Ectodermal cell (in vitro differentiated cells): ENCODE data around the gene TEF.
"Not testable (repeated sequence)": the region's sequence is repeated elsewhere in the genome, so short reads cannot be mapped to it uniquely, and the experiment has no call there.

Experiments used
- H3K27ac ChIP-seq: 2 replicates; pipeline ENCODE4 v1.7.0; 2013; ENCODE audit warnings: mild to moderate bottlenecking, low read depth, low read length; ENCODE audit not compliant: insufficient read depth, poor library complexity, severe bottlenecking
- H3K27me3 ChIP-seq: 2 replicates; pipeline ENCODE4 v1.7.0; 2013; ENCODE audit warnings: mild to moderate bottlenecking, low read length; ENCODE audit not compliant: insufficient read depth, control insufficient read depth, poor library complexity, severe bottlenecking
- H3K36me3 ChIP-seq: one replicate; pipeline ENCODE4 v1.7.0; 2013; ENCODE audit warnings: low read length; ENCODE audit not compliant: control insufficient read depth, insufficient read depth
- H3K4me1 ChIP-seq: one replicate; pipeline ENCODE4 v1.7.0; 2013; ENCODE audit warnings: low read length; ENCODE audit not compliant: control insufficient read depth, insufficient read depth
- H3K4me3 ChIP-seq: 2 replicates; pipeline ENCODE4 v1.7.0; 2013; ENCODE audit warnings: low read depth, low read length, control low read depth; ENCODE audit not compliant: insufficient read depth
- H3K9me3 ChIP-seq: 2 replicates; pipeline ENCODE4 v1.7.0; 2013; ENCODE audit warnings: mild to moderate bottlenecking, low read length, moderate library complexity; ENCODE audit not compliant: control insufficient read depth
- WGBS, 2 experiments: methylation state at CpG; one replicate each; pipeline ENCODE4 v1.1.7; 2013; ENCODE audit warnings: missing lambda C conversion rate in 2 of 2; 5-methylcytosine and 5-hydroxymethylcytosine counted together

TEF gene

DNA sequence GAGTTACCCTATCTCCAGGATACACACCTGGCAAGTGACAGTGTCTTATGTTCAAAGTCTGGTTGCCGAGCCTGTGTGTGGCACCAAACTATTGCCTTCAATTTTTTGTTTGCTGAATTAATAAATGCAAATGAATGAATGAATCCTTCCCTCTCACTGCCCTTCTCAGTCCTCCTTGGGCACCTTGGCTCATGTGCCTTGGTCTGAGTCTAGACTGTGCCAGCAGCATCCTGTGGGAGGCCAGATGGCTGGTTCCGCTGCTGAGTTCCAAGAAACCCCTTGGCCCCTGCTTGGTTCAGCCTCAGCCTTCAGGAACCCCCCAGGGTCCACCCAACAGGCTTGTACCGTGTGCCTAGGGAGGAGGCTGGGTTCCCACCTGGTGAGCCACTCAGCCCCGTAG, 33.8 kb downstream of the TEF start:
- Histone ChIP-seq H3K4me3 (no peak overlapping the region), H3K4me1 (peaks cover 11% of the 10 kb centered on the region), H3K27me3 (no peaks in the 10 kb centered on the region), H3K9me3 (no peaks in the 10 kb centered on the region), H3K27ac (no peak overlapping the region), H3K36me3 (no peaks in the 10 kb centered on the region)
- WGBS, 2 experiments, result 90 to 95% methylated on average over 4 of the region's 4 CpGs

DNA sequence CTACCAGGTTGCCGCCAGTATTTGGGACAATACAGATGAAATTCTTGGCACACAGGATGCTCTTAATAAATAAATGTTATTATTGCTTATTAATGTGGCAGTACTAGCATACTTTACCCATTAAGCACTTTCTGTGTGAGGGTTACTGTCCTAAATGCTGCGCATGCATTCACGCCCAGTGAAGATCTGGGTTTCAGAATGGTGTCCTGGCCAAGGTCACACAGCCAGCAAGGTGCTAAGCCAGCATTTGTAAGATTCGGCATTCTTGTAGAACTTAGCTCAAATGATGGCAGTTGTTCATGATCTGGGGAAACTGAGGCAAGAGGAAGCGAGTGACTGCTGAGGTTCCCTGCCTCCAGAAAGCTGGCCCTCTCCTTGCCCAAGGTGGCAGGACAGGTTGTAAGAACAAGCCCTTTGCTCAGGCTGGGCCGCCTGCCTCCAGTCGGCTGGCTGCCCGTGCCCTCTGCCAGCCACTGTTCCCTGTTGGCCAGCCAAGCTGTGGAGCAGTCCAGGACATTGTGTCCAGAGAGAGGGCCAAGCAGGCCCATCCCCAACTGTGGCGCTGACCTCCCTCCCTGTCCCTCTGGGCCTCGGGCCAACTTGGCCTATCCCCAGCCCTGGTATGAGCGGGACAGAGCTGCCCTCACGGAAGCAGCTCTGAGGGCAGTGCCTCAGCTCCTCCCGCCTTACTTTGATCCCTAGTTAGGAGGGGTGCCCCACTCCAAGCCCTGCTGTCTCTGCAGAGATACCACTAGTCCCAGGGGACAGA, 36.1 kb downstream of the TEF start:
- 92% methylated on average over 13 of the region's 13 CpGs for WGBS, 2 experiments
- Histone ChIP-seq H3K36me3 (no peaks in the 10 kb centered on the region), H3K4me3 (no peak overlapping the region), H3K27ac (no peak overlapping the region), H3K9me3 (no peaks in the 10 kb centered on the region), H3K27me3 (no peaks in the 10 kb centered on the region), H3K4me1 (peaks cover 8% of the 10 kb centered on the region)

DNA sequence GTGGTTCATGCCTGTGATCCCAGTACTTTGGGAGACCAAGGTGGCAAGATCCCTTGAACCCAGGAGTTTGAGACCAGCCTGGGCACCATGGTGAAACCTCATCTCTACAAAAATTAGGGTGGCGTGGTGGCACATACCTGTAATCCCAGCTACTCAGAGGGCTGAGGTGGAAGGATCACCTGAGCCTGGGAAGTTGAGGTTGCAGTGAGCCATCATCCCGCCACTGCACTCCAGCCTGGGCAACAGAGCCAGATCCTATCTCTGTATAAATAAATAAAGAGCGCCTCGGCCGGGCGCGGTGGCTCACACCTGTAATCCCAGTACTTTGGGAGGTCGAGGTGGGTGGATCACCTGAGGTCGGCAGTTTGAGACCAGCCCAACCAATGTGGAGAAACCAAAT, 37.0 kb downstream of the TEF start:
- Histone ChIP-seq H3K4me3 (no peak overlapping the region), H3K27me3 (no peaks in the 10 kb centered on the region), H3K4me1 (peaks cover 8% of the 10 kb centered on the region), H3K36me3 (no peaks in the 10 kb centered on the region), H3K27ac (no peak overlapping the region), H3K9me3 (no peaks in the 10 kb centered on the region)
- WGBS, 2 experiments, result 91% methylated on average over 9 of the region's 9 CpGs

DNA sequence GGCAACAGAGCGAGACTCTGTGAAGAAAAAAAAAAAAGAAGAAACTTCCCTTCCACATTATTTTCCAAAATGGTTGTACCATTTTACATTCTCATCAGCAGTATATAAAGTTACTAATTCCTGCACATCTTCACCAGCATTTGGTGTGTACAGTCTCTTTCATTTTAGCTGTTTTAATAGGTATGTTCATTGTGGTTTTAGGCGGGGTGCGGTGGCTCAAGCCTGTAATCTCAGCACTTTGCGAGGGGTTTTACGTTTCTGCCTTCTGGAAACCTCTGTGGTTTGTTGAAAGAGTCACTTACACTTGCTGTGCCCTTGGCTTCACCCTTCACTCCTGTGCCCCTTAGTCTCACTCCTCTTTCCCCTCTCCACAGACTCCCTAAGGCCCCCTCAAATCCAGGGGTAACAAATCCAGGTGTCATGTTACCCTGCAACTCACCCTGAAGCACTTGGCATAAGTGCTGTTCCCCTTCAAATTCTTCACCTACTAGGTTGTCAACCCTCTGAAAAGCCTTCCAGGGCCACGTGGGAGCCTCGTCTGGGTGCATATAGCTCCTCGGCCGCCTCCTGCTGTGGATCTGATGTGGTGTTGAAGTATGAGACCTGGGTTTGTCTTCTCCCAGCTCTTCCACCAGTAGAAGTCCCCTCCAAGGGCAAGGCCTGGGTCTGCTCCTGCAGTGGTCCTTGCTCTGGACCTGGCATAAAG, 44.1 kb downstream of the TEF start:
- 84 to 86% methylated on average over 8 of the region's 9 CpGs for WGBS, 2 experiments
- Histone ChIP-seq H3K36me3 (no peaks in the 10 kb centered on the region), H3K4me1 (no peaks in the 10 kb centered on the region), H3K27me3 (no peaks in the 10 kb centered on the region), H3K9me3 (no peaks in the 10 kb centered on the region), H3K4me3 (no peak overlapping the region), H3K27ac (no peak overlapping the region)

DNA sequence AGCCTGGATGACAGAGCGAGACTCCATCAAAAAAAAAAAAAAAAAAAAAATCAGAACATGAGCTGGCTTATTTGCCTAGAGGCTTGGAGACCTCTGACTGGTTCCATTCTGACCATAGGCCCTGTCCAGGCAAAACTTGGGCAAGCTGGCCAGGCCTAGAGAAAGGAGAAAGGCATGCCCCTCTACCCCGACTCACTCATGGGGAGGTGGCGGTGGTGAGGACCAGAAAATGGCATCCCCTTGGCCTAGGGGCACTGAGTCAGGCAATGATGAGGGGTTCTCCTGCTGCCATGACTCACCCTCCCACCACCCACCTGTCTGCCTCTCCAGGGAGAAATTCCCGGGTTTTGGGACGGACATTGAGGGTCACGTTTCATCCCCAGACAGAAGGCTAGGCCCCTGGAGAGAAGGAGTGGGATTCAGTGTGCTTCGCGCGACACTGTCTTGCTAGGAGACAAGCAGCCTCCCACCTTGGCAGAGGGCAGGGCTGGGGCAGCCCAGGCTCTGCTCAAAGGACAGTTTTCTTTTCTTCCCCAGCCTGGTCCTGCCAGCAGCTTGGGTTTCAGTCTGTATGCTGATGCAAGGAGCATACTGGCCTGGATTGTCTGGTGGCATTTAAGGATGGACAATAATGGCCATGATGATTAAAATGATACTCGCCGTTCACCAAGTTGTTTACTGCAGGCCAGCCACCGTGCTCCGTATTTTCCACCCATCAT, 47.6 kb downstream of the TEF start:
- H3K27me3 ChIP-seq, result no peaks in the 10 kb centered on the region
- 86 to 88% methylated on average over 13 of the region's 13 CpGs for WGBS, 2 experiments
- peak overlapping the region; percentile 60 for H3K27ac ChIP-seq
- no peak overlapping the region for H3K4me3 ChIP-seq
- H3K4me1 ChIP-seq, result no peaks in the 10 kb centered on the region
- no peaks in the 10 kb centered on the region for H3K9me3 ChIP-seq
- peaks cover 7% of the 10 kb centered on the region for H3K36me3 ChIP-seq

DNA sequence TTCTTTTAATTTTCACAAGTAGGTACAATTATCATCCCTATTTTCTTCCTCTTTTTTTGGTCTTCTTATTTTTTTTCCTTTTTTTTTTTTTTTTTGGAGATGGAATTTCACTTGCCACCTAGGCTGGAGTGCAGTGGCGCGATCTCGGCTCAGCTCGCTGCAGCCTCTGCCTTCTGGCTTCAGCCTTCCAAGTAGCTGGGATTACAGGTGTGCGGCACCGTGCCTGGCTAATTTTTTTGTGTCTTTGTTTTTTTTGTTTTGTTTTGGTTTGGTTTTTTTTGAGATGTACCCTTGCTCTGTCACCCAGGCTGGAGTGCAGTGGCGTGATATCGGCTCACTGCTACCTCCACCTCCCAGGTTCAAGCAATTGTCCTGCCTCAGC, 48.2 kb downstream of the TEF start:
- H3K4me1 ChIP-seq, result no peaks in the 10 kb centered on the region
- H3K27me3 ChIP-seq, result no peaks in the 10 kb centered on the region
- no peaks in the 10 kb centered on the region for H3K9me3 ChIP-seq
- H3K36me3 ChIP-seq, result peaks cover 12% of the 10 kb centered on the region
- 91% methylated on average over 8 of the region's 8 CpGs for WGBS, 2 experiments
- no peak overlapping the region for H3K4me3 ChIP-seq
- H3K27ac ChIP-seq, result no peak overlapping the region

DNA sequence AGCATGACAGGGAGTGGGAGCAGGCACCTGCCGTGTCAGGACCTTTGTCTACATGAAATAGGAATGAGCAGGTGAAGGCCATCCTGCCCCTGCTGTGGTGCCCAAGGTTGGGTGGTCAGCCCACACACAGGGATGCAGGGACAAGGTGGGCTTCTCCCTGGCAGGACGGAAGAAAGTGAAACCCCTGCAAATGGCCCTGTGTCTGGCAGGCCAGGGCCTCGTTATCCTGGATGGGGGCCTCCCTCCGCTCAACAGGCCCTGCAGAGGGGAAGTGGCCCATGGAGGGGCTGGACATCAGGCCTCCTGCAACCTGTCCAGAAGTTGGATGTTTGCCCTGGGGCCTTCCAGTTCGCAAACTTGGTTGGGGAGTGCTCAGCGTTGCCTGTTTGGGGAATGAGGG, 49.9 kb downstream of the TEF start:
- Histone ChIP-seq H3K4me1 (no peaks in the 10 kb centered on the region), H3K4me3 (no peak overlapping the region), H3K27me3 (no peaks in the 10 kb centered on the region), H3K36me3 (peaks cover 29% of the 10 kb centered on the region), H3K9me3 (no peaks in the 10 kb centered on the region), H3K27ac (no peak overlapping the region)
- WGBS, 2 experiments, result 94 to 97% methylated on average over 6 of the region's 6 CpGs

DNA sequence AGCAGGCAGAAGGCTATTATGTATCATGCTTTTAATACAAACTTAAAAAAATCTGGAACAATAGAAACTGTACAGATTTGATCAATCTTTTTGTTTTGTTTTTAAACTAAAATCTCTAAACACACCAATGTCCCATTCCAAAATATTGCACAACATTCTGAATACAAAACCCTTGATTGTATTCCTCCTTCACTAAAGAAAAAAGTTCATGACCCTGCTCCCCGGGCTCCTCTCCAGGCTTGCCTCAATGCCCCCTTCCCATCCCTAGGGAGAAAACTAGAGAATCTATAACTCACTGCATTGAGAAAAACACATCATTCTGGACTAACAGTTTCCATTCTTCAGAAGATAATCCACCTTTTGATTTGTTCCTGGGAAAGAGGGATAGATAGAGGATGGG, 51.7 kb downstream of the TEF start:
- H3K27ac ChIP-seq, H3K27me3 ChIP-seq, H3K4me3 ChIP-seq, H3K9me3 ChIP-seq, H3K4me1 ChIP-seq: not testable (repeated sequence)
- WGBS, 2 experiments, result 91 to 100% methylated on average over 1 of the region's 1 CpG
- H3K36me3 ChIP-seq, result peaks cover 38% of the 10 kb centered on the region

DNA sequence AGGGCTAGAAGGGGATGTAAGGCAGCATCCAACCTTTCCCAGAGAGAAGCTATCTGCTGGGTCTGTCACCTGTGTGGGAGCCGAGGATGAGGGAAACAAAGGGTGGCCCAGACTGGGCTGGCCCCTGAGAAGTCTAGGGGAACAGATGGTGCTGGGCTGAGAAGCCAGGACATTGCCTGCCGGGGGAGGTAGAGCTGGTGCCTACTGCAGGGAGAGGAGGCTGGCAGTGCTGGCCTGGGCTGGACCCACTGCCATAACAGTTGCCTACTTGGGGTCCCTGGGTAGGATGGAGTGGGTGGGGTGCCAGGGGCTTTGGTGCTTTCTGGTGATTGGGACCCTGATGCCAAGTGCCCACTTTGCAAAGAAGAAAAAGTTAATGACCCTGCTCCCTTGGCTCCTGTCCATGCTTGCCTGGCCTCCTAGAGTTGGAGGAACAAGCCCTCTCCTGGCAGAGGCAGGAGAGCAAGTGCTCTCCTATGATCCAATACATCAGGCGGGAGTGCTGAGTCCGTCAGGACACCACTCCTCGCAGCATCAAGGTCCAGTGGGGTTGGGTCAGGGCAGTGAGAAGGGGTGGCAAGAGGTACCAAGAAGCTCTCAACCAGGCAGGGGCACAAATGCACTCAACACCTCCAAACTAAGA, 52.7 kb downstream of the TEF start:
- H3K4me3 ChIP-seq, H3K4me1 ChIP-seq, H3K9me3 ChIP-seq, H3K27ac ChIP-seq, H3K27me3 ChIP-seq: not testable (repeated sequence)
- 83 to 85% methylated on average over 5 of the region's 5 CpGs for WGBS, 2 experiments
- peaks cover 38% of the 10 kb centered on the region for H3K36me3 ChIP-seq

DNA sequence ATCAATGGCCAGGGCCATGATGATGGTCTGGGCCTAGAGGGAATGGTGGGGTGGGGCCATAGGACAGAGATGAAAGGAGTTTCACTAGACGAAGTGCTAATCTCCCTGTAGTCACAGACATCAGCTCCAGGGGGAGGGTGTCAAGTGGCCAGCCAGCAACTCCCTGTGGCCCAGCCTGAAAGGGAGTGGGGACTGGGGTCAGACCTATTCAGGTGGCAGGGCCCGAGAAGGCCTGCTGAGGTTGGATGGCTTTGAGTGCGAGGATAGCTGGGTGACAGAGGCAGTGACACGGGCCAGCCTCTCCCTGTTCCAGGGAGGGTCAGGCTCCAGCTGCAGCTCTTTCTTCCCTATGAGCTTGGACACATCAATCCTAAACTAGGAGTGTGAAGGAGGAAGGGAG, 53.8 kb downstream of the TEF start:
- no peak overlapping the region for H3K4me3 ChIP-seq
- H3K9me3 ChIP-seq, result no peaks in the 10 kb centered on the region
- peaks cover 38% of the 10 kb centered on the region for H3K36me3 ChIP-seq
- WGBS, 2 experiments, result 84 to 95% methylated on average over 4 of the region's 4 CpGs
- H3K4me1 ChIP-seq, result no peaks in the 10 kb centered on the region
- H3K27ac ChIP-seq, result no peak overlapping the region
- H3K27me3 ChIP-seq, result no peaks in the 10 kb centered on the region
